Panc1 (cell line): ENCODE data around the gene XYLT1. TPM values are rescaled to one million over a fixed set of nuclear protein-coding genes. Genes with fewer than 3 reads are reported as not detected.

Experiments
- ATAC-seq: fragments of 200-7000 bp; cut with Tn5 transposase; 2 replicates; pipeline ENCODE4 v1.9.1; 2020; ENCODE audit warnings: mild to moderate bottlenecking, moderate library complexity
- BruUV-seq: library from RNA; stranded (reverse); fragments of 400-500 nt; replicated peaks from 2 replicates; lab custom pipeline; 2021; lab: Mats Ljungman, UMichigan
- CTCF ChIA-PET: fragments of 300-600 bp; sonication (Branson Sonifier 250); formaldehyde crosslinking; loops from one replicate; lab custom pipeline; 2022; ENCODE audit warnings: antibody characterized with exemption; lab: Charles Lee
- POLR2A ChIA-PET: fragments of 300-600 bp; sonication (Branson Sonifier 250); formaldehyde crosslinking; loops from one replicate; lab custom pipeline; 2022; ENCODE audit warnings: antibody characterized with exemption; lab: Charles Lee
- DNase-seq: peaks from one replicate; pipeline ENCODE4 v3.0.0-alpha.2; 2010; ENCODE audit warnings: low read depth, low spot score
- H3K27ac ChIP-seq: 2 replicates; pipeline ENCODE4 v1.5.1; 2011; ENCODE audit warnings: mild to moderate bottlenecking, low read length, inconsistent platforms
- H3K27me3 ChIP-seq: fragments of 200-500 bp; sonication (Bioruptor generic); 2 replicates; pipeline ENCODE4 v1.6.0; 2014; ENCODE audit warnings: low read length, inconsistent platforms; ENCODE audit not compliant: control insufficient read depth, insufficient read depth
- H3K36me3 ChIP-seq: fragments of 200-500 bp; sonication (Bioruptor generic); 2 replicates; pipeline ENCODE4 v1.5.1; 2014; ENCODE audit warnings: inconsistent platforms, mild to moderate bottlenecking, low read length, moderate library complexity; ENCODE audit not compliant: control insufficient read depth, insufficient read depth
- H3K4me1 ChIP-seq: 2 replicates; pipeline ENCODE4 v1.5.1; 2011; ENCODE audit warnings: inconsistent platforms, mild to moderate bottlenecking, low read length, moderate library complexity; ENCODE audit not compliant: control insufficient read depth, insufficient read depth
- H3K4me3 ChIP-seq, 2 experiments: 2 replicates each; pipeline ENCODE4 v1.5.1; 2011 to 2012; ENCODE audit warnings: low read depth in 2 of 2, low read length in 2 of 2, mild to moderate bottlenecking in 2 of 2, inconsistent platforms in 1 of 2, moderate library complexity in 1 of 2
- H3K9me3 ChIP-seq: fragments of 200-500 bp; sonication (Bioruptor generic); 2 replicates; pipeline ENCODE4 v1.5.1; 2014; ENCODE audit warnings: low read depth, mild to moderate bottlenecking, inconsistent platforms, low read length, moderate library complexity; ENCODE audit not compliant: control insufficient read depth, insufficient read depth
- CTCF ChIP-seq: fragments of 450-650 bp; IDR thresholded peaks from 2 replicates; pipeline ENCODE4 v1.5.1; 2017; ENCODE audit warnings: mild to moderate bottlenecking
- POLR2AphosphoS5 ChIP-seq: IDR thresholded peaks from 2 replicates; pipeline ENCODE4 v1.6.1; 2012; ENCODE audit warnings: mild to moderate bottlenecking, low read depth, low read length, moderate library complexity
- SIN3A ChIP-seq: IDR thresholded peaks from 2 replicates; pipeline ENCODE4 v1.6.1; 2012; ENCODE audit warnings: low read depth, mild to moderate bottlenecking, low read length, moderate library complexity, borderline replicate concordance; ENCODE audit not compliant: insufficient read depth
- TCF7L2 ChIP-seq: IDR thresholded peaks from 2 replicates; pipeline ENCODE4 v1.6.1; 2011; ENCODE audit warnings: mild to moderate bottlenecking, low read depth, low read length, inconsistent platforms
- in situ Hi-C: cut with HindIII; loops from 2 replicates; pipeline ENCODE4 v1.10.0; 2016; ENCODE audit warnings: low sequenced_read_pairs, low pct_unique_long_range_greater_than_20kb
- intact Hi-C: fragments of 100-400 bp; cut with micrococcal nuclease; formaldehyde crosslinking; loops from one replicate; pipeline ENCODE4 v1.10.0; 2022; ENCODE audit not compliant: unreplicated experiment
- total RNA-seq: library from RNA; stranded (reverse); gene quantifications from one replicate; pipeline ENCODE4 v1.2.1, GENCODE V29; 2021; ENCODE audit not compliant: unreplicated experiment
- TF ChIP-seq, protein P1 (sequence below), 2 experiments: IDR thresholded peaks; 2 replicates each; pipeline ENCODE4 v1.6.1; 2011 to 2012; ENCODE audit warnings: low read depth in 2 of 2, control low read depth in 1 of 2, low read length in 1 of 2, mild to moderate bottlenecking in 1 of 2, moderate library complexity in 1 of 2; ENCODE audit not compliant: insufficient read depth in 1 of 2

The XYLT1 gene
- total RNA-seq, 1 experiment from 2014 or later, result 0.62 TPM

DNA sequence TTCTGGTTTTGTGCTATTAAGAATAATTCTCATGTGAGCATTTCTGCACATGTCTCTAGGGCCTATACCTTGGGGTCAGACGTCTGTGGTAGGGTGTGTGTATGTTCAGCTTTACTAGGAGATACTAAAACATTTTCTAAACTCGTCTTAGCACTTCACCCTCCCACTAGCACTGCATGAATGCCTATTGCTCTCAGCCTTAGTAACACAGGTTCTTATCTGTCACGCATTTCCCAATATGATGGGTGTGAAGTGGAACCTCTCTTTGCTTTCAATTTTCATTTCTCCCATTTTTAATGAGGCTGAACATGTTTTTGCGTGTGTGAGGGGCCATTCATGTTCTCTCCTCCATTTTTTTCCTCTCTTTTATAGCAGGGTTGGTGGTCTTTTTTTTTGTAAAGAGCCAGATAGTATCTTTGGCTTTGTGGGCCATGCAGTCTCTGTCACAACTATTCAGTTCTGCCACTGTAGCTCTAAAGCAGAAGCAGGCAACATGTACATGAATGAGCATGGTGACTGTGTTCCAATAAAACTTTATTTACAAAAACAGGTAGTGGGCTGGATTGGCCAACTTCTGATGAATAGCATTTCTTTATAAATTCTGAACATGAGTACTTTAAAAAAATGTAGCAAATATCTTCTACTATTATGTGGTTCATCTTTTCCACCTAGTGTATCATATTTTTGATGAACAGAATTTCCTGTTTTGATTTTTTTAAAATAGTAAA lies 354.0 kb downstream of the XYLT1 start:
- POLR2A ChIA-PET, result no interaction called here
- Histone ChIP-seq H3K27me3 (0 out of 2 replicates have a peak, but pooled peaks cover 5% of the 10 kb centered on the region), H3K36me3 (no peaks in the 10 kb centered on the region), H3K4me1 (no peaks in the 10 kb centered on the region), H3K27ac (no peak overlapping the region), H3K4me3 (no peak overlapping the region), H3K9me3 (no peaks in the 10 kb centered on the region)
- intact Hi-C loops (no loop called here), in situ Hi-C loops (no loop called here)
- CTCF ChIA-PET, result no interaction called here
- no peak for TF ChIP-seq TCF7L2
- TF ChIP-seq, protein P1, sequence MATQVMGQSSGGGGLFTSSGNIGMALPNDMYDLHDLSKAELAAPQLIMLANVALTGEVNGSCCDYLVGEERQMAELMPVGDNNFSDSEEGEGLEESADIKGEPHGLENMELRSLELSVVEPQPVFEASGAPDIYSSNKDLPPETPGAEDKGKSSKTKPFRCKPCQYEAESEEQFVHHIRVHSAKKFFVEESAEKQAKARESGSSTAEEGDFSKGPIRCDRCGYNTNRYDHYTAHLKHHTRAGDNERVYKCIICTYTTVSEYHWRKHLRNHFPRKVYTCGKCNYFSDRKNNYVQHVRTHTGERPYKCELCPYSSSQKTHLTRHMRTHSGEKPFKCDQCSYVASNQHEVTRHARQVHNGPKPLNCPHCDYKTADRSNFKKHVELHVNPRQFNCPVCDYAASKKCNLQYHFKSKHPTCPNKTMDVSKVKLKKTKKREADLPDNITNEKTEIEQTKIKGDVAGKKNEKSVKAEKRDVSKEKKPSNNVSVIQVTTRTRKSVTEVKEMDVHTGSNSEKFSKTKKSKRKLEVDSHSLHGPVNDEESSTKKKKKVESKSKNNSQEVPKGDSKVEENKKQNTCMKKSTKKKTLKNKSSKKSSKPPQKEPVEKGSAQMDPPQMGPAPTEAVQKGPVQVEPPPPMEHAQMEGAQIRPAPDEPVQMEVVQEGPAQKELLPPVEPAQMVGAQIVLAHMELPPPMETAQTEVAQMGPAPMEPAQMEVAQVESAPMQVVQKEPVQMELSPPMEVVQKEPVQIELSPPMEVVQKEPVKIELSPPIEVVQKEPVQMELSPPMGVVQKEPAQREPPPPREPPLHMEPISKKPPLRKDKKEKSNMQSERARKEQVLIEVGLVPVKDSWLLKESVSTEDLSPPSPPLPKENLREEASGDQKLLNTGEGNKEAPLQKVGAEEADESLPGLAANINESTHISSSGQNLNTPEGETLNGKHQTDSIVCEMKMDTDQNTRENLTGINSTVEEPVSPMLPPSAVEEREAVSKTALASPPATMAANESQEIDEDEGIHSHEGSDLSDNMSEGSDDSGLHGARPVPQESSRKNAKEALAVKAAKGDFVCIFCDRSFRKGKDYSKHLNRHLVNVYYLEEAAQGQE (IDR thresholded peaks at IDR 0.05; ENCODE audit: insufficient read depth in 1 of 2, low read depth in 2 of 2, low read length in 1 of 2), result no peak
- BruUV-seq, result no TSS peak
- DNase-seq (no peak), ATAC-seq (no peak)

- DNase-seq, result no peak
- H3K27me3 ChIP-seq, result peaks cover 9% of the 10 kb centered on the region; the same call in 1 of the 2 replicates
- CTCF ChIA-PET, result no interaction called here
- H3K4me3 ChIP-seq, result no peak overlapping the region
- TF ChIP-seq SIN3A (no peak), CTCF (no peak), POLR2AphosphoS5 (no peak), TCF7L2 (no peak)
- TF ChIP-seq, protein P1 (IDR thresholded peaks at IDR 0.05; ENCODE audit: insufficient read depth in 1 of 2, low read depth in 2 of 2, low read length in 1 of 2), result no peak
- H3K9me3 ChIP-seq, result no peaks in the 10 kb centered on the region
- H3K36me3 ChIP-seq, result no peaks in the 10 kb centered on the region
- no peaks in the 10 kb centered on the region for H3K4me1 ChIP-seq
- no peak overlapping the region for H3K27ac ChIP-seq
- in situ Hi-C loops, result no loop called here
- ATAC-seq, result no peak
- no TSS peak for BruUV-seq
- POLR2A ChIA-PET, result no interaction called here
- intact Hi-C loops, result no loop called here
Measured at GRCh38 chr16:17109413-17109812, 361.3 kb downstream of the XYLT1 start.
